Neutrophil (primary cell): ENCODE data around the gene PSG7.
"Not testable (repeated sequence)": the region's sequence is repeated elsewhere in the genome, so short reads cannot be mapped to it uniquely, and the experiment has no call there.

ENCODE experiments used
- H3K27ac ChIP-seq: fragments of 200-600 bp; sonication (generic); 2 replicates; pipeline ENCODE4 v1.5.1; 2016; ENCODE audit warnings: mild to moderate bottlenecking, moderate library complexity
- H3K27me3 ChIP-seq: fragments of 200-600 bp; sonication (generic); 2 replicates; pipeline ENCODE4 v1.6.0; 2016; ENCODE audit warnings: mild to moderate bottlenecking
- H3K36me3 ChIP-seq: fragments of 200-600 bp; sonication (generic); 2 replicates; pipeline ENCODE4 v1.5.1; 2017
- H3K4me1 ChIP-seq, 2 experiments: fragments of 200-600 bp in 1 of 2; sonication (generic) in 1 of 2; 1 replicate in 1 of 2; 2 replicates in 1 of 2; pipeline versions ENCODE4 v1.5.1 to v1.6.1; 2013 to 2016; ENCODE audit warnings: low read depth in 1 of 2, low read length in 1 of 2, mild to moderate bottlenecking in 1 of 2, moderate library complexity in 1 of 2; ENCODE audit not compliant: control insufficient read depth in 1 of 2, insufficient read depth in 1 of 2
- H3K4me3 ChIP-seq, 2 experiments: fragments of 200-600 bp in 1 of 2; sonication (generic) in 1 of 2; 1 replicate in 1 of 2; 2 replicates in 1 of 2; pipeline ENCODE4 v1.5.1; 2013 to 2016; ENCODE audit warnings: low read depth in 1 of 2, low read length in 1 of 2, mild to moderate bottlenecking in 1 of 2, moderate library complexity in 1 of 2
- H3K9me3 ChIP-seq: fragments of 200-600 bp; sonication (generic); 2 replicates; pipeline ENCODE4 v1.5.1; 2016
- TF ChIP-seq, protein P1 (sequence below): fragments of 200-600 bp; sonication (generic); IDR thresholded peaks from 2 replicates; pipeline ENCODE4 v1.5.1; 2016; ENCODE audit warnings: antibody characterized with exemption

Gene PSG7

GRCh38 chr19:42937107-42937506 is at the start of gene PSG7:
Gene PSG7, minus strand, starts transcription at chr19:42937207. Its CDS starts 131 bp downstream, at chr19:42937076.
- H3K36me3 ChIP-seq, H3K27ac ChIP-seq, H3K9me3 ChIP-seq, H3K4me1 ChIP-seq, H3K27me3 ChIP-seq, H3K4me3 ChIP-seq: not testable (repeated sequence)

DNA sequence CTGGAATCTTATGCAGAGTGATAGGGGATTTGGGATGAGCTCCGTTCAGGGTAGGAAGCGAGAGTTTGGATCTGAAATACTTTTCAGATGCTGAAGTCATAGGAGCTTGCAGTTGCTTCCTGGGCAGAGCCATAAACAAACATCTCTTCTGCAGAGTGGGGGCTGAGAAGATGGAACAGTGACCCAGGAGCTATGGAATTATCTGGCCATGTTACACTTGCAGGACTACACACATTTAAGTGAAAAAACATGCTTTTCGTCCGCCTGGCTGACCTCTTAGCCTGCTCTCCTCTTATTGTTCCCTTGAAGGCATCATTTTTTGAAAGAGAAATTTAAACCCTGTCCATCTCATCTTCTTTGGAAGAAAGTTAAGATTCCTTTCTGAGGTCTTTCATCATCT is 48.6 kb upstream of the PSG7 start:
- TF ChIP-seq, protein P1, sequence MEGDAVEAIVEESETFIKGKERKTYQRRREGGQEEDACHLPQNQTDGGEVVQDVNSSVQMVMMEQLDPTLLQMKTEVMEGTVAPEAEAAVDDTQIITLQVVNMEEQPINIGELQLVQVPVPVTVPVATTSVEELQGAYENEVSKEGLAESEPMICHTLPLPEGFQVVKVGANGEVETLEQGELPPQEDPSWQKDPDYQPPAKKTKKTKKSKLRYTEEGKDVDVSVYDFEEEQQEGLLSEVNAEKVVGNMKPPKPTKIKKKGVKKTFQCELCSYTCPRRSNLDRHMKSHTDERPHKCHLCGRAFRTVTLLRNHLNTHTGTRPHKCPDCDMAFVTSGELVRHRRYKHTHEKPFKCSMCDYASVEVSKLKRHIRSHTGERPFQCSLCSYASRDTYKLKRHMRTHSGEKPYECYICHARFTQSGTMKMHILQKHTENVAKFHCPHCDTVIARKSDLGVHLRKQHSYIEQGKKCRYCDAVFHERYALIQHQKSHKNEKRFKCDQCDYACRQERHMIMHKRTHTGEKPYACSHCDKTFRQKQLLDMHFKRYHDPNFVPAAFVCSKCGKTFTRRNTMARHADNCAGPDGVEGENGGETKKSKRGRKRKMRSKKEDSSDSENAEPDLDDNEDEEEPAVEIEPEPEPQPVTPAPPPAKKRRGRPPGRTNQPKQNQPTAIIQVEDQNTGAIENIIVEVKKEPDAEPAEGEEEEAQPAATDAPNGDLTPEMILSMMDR: no peak
- H3K4me1 ChIP-seq: no peaks in the 10 kb centered on the region

DNA sequence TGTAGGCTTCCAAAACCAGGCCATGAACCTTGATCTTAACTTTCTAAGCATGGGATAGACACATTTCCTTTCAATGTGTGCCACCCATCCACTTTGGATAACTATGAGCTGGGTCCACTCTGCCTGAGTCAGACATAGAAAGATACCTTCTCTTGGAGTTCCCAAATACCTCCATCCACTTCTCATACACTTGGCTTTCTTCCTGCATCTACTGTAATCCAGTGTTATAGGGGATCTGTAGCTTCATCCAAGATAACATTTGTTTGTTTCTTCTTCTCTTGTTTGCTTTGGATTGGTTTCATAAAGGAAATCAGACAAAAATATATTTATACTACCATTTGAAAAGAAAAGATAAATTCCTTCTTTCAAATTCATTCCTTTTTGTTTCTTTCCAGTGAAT is 45.1 kb upstream of the PSG7 start:
- H3K27ac ChIP-seq, H3K9me3 ChIP-seq, H3K36me3 ChIP-seq, H3K4me3 ChIP-seq, H3K4me1 ChIP-seq, H3K27me3 ChIP-seq: not testable (repeated sequence)

More for the DNA sequence above, 48.6 kb upstream of the PSG7 start:
- Histone ChIP-seq H3K36me3 (no peaks in the 10 kb centered on the region), H3K9me3 (no peaks in the 10 kb centered on the region), H3K27ac (no peak overlapping the region), H3K4me3 (no peak overlapping the region), H3K27me3 (no peaks in the 10 kb centered on the region)

- H3K9me3 ChIP-seq, H3K27me3 ChIP-seq, H3K4me3 ChIP-seq, H3K36me3 ChIP-seq, H3K4me1 ChIP-seq, H3K27ac ChIP-seq: not testable (repeated sequence)
These were observed 34.4 kb upstream of the PSG7 start for GRCh38 chr19:42971451-42971850.

GRCh38 chr19:42965176-42965575 is 28.2 kb upstream of the PSG7 start:
- H3K4me3 ChIP-seq: no peak overlapping the region
- TF ChIP-seq, protein P1: no peak
- H3K4me1 ChIP-seq: no peaks in the 10 kb centered on the region
- no peak overlapping the region for H3K27ac ChIP-seq
- H3K9me3 ChIP-seq: no peaks in the 10 kb centered on the region
- no peaks in the 10 kb centered on the region for H3K36me3 ChIP-seq
- H3K27me3 ChIP-seq: no peaks in the 10 kb centered on the region

DNA sequence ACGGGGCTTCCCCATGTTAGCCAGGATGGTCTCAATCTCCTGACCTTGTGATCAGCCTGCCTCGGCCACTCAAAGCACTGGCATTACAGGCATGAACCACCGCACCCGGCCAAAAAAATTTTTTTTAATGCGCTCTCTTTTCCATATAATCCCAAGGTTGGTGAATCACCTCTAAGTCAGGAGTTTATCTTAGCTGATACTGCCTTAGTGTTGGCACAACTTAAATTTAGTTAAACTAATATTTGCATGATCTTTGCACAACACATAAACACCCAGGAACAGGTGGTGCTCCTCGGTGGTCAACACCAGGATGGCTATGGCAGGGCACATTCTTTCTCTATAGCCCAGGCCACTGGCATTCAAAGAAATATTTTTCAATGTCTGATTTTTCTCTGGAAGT is 24.1 kb upstream of the PSG7 start:
- no peak overlapping the region for H3K4me3 ChIP-seq
- H3K27me3 ChIP-seq: no peaks in the 10 kb centered on the region
- no peaks in the 10 kb centered on the region for H3K4me1 ChIP-seq
- no peaks in the 10 kb centered on the region for H3K36me3 ChIP-seq
- H3K9me3 ChIP-seq: no peaks in the 10 kb centered on the region
- TF ChIP-seq, protein P1: no peak
- H3K27ac ChIP-seq: no peak overlapping the region

DNA sequence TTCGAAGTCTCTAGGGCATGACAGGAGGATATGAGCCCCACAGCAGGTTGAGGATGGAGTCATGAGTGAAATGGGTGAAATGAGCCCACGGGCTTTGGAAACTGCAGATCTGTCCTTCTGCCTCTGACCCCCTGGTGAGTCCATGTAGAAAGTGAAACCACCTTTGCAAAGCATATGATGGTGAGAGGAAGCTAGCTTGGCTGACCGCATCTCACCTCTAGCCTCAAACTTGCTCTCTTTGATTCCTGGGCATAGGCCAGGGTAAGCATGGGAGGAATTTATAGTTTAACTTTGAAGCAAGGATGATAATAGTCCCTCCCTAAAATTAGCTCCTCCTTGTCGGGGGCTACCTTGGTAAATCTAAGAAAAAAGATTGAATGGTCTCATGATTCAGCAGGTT is 15.1 kb upstream of the PSG7 start:
- not testable (repeated sequence) for H3K36me3 ChIP-seq, H3K4me3 ChIP-seq, H3K4me1 ChIP-seq, H3K9me3 ChIP-seq, H3K27ac ChIP-seq, H3K27me3 ChIP-seq

GRCh38 chr19:42951476-42951875 is 14.5 kb upstream of the PSG7 start:
- H3K27ac ChIP-seq, H3K36me3 ChIP-seq, H3K27me3 ChIP-seq, H3K4me1 ChIP-seq, H3K4me3 ChIP-seq, H3K9me3 ChIP-seq: not testable (repeated sequence)
